Measurements from ENCODE around the gene YJU2. TPM values are rescaled to one million over a fixed set of nuclear protein-coding genes. Genes with fewer than 3 reads are reported as not detected.

YJU2 gene
- total and polyA plus RNA-seq, 2 of the 8 experiments (the other 6 are each of a cell fraction or from before 2014, with no cell fraction given): 26.8 to 27.7 TPM

- H3K36me3 ChIP-seq (ENCODE audit: control insufficient read depth in 2 of 4, insufficient read depth in 4 of 4, low read length in 3 of 4): no peaks in the 10 kb centered on the region
- H3K23ac ChIP-seq (ENCODE audit: insufficient read length): no peak overlapping the region
- no peak overlapping the region for H3K9ac ChIP-seq (replicated peaks in 1 of 4; ENCODE audit: extremely low read depth in 1 of 4, low read depth in 3 of 4, low read length in 3 of 4)
- no peak overlapping the region for H2AK5ac ChIP-seq (ENCODE audit: low read depth, low read length)
- H3K4me1 ChIP-seq (replicated peaks in 1 of 4; ENCODE audit: control insufficient read depth in 3 of 4, insufficient read depth in 4 of 4, low read length in 3 of 4): no peaks in the 10 kb centered on the region; a peak in 1 of 7 replicates
- H3K79me1 ChIP-seq (ENCODE audit: low read depth, low read length): no peaks in the 10 kb centered on the region
- 86% methylated on average over 15 of the region's 15 CpGs; no CpG with 5 or more reads in 1 of the 2 experiments for WGBS, 2 experiments (ENCODE audit: extremely low coverage in 1 of 2, insufficient coverage in 1 of 2, insufficient read length in 1 of 2, insufficient replicate concordance in 2 of 2, low coverage in 1 of 2, low lambda C conversion rate in 2 of 2, missing lambda C conversion rate in 1 of 2)
- H3K9me3 ChIP-seq (ENCODE audit: insufficient read depth in 2 of 2, low read depth in 1 of 2, low read length in 1 of 2): no peaks in the 10 kb centered on the region
- H2BK120ac ChIP-seq (replicated peaks; ENCODE audit: low read depth, low read length): no peak overlapping the region
- POLR2A ChIA-PET (ENCODE audit: partially characterized antibody): interaction anchor here (1.0 kb wide), 1 partner anchor 8 kb away, joined by 3 read pairs; no protein-coding TSS in a partner anchor
- no peak for FAIRE-seq
- peaks cover 0 to 2% of the 10 kb centered on the region in 2 experiments for H4K20me1 ChIP-seq (replicated peaks in 1 of 2; ENCODE audit: control insufficient read depth in 1 of 2, insufficient read depth in 2 of 2, low read length in 2 of 2)
- H3K4ac ChIP-seq (replicated peaks; ENCODE audit: insufficient read length, low read depth, low read length): no peak overlapping the region
- no peak for DNase-seq (ENCODE audit: low read depth in 1 of 2, low spot score in 2 of 2)
- no peak overlapping the region for H4K8ac ChIP-seq (ENCODE audit: extremely low read depth, insufficient read depth, low read length)
- H3K18ac ChIP-seq (ENCODE audit: extremely low read depth, low read length): no peak overlapping the region
- H3K27me3 ChIP-seq (replicated peaks in 1 of 4; ENCODE audit: control insufficient read depth in 3 of 4, extremely low read depth in 1 of 4, insufficient read depth in 3 of 4, low read length in 3 of 4): no peaks in the 10 kb centered on the region
- H2AFZ ChIP-seq (ENCODE audit: low read length): no peak overlapping the region
- no peak overlapping the region for H2BK20ac ChIP-seq (ENCODE audit: low read length)
- no peak overlapping the region for H4K5ac ChIP-seq (ENCODE audit: insufficient read length, low read depth, low read length)
- no peak overlapping the region for H3K27ac ChIP-seq (ENCODE audit: low read depth, low read length)
- H3K4me2 ChIP-seq (ENCODE audit: insufficient read depth in 1 of 2, low read depth in 2 of 2, low read length in 2 of 2): no peak overlapping the region
- H2BK15ac ChIP-seq (ENCODE audit: low read length): no peak overlapping the region
- H3K14ac ChIP-seq (ENCODE audit: insufficient read length): no peak overlapping the region
- CTCF ChIA-PET (ENCODE audit: partially characterized antibody): no interaction called here
- no peak overlapping the region for H3K4me3 ChIP-seq (ENCODE audit: extremely low read depth in 1 of 4, insufficient read depth in 2 of 4, low read depth in 3 of 4, low read length in 4 of 4)
- H2BK12ac ChIP-seq (ENCODE audit: low read depth, low read length): no peak overlapping the region
- no peak overlapping the region for H4K91ac ChIP-seq (replicated peaks; ENCODE audit: insufficient read length, low read length)
- no peak overlapping the region for H3K56ac ChIP-seq (replicated peaks; ENCODE audit: insufficient read length, low read depth, low read length)
- no peak overlapping the region for H2BK5ac ChIP-seq (ENCODE audit: low read depth, low read length)
- H3K79me2 ChIP-seq (ENCODE audit: control insufficient read depth in 1 of 2, insufficient read depth in 2 of 2, low read length in 2 of 2): no peaks in the 10 kb centered on the region
- H3K23me2 ChIP-seq (ENCODE audit: low read depth, low read length): no peaks in the 10 kb centered on the region
- no peak for TF ChIP-seq CEBPB (IDR thresholded peaks at IDR 0.05; ENCODE audit: low read depth, low read length)
- TF ChIP-seq CBX5 (IDR thresholded peaks at IDR 0.05; ENCODE audit: low read depth, low read length): no peak
- no peak for TF ChIP-seq JUN (IDR thresholded peaks at IDR 0.05; ENCODE audit: low read depth, low read length)
- TF ChIP-seq BRCA1 (IDR thresholded peaks at IDR 0.05; ENCODE audit: low read depth, low read length): no peak
- TF ChIP-seq SUZ12 (IDR thresholded peaks at IDR 0.05; ENCODE audit: low read length): no peak
- TF ChIP-seq JUND (IDR thresholded peaks at IDR 0.05; ENCODE audit: low read length): no peak
- no peak for TF ChIP-seq CTBP2 (IDR thresholded peaks at IDR 0.05; ENCODE audit: borderline replicate concordance, insufficient read depth, insufficient read length, low read length)
- TF ChIP-seq RXRA (IDR thresholded peaks at IDR 0.05; ENCODE audit: insufficient read depth, low read depth, low read length): no peak
- TF ChIP-seq KDM5A (IDR thresholded peaks at IDR 0.05; ENCODE audit: low read length): no peak
- no peak for TF ChIP-seq CTCF (IDR thresholded peaks at IDR 0.05; ENCODE audit: control extremely low read depth in 1 of 3, insufficient read depth in 1 of 3, low read depth in 1 of 3, low read length in 3 of 3)
- no peak for TF ChIP-seq EGR1 (IDR thresholded peaks at IDR 0.05; ENCODE audit: borderline replicate concordance, low read depth, low read length)
Measured at GRCh38 chr19:4210166-4210731, 36.6 kb upstream of the YJU2 start.
